Mesothelial cell of epicardium (in vitro differentiated cells): ENCODE data around the gene MAP3K5. TPM values are rescaled to one million over a fixed set of nuclear protein-coding genes. Genes with fewer than 3 reads are reported as not detected.

ENCODE experiments used
- DNase-seq, 2 experiments: peaks; one replicate each; pipeline ENCODE4 v3.0.0; 2021; ENCODE audit warnings: low spot score in 2 of 2; ENCODE audit not compliant: unreplicated experiment in 2 of 2
- H3K27ac Mint-ChIP-seq: 2 replicates; pipeline ENCODE4 v1.8.0; 2021; ENCODE audit warnings: mixed read lengths
- H3K27me3 Mint-ChIP-seq: 2 replicates; pipeline ENCODE4 v1.8.0; 2021; ENCODE audit warnings: low read depth, mixed read lengths
- H3K36me3 Mint-ChIP-seq: 2 replicates; pipeline ENCODE4 v1.8.0; 2021; ENCODE audit warnings: mixed read lengths
- H3K4me1 Mint-ChIP-seq: 2 replicates; pipeline ENCODE4 v1.8.0; 2021; ENCODE audit warnings: mixed read lengths
- H3K4me3 Mint-ChIP-seq: 2 replicates; pipeline ENCODE4 v1.8.0; 2021; ENCODE audit warnings: mild to moderate bottlenecking, moderate library complexity, mixed read lengths
- H3K9me3 Mint-ChIP-seq: 2 replicates; pipeline ENCODE4 v1.8.0; 2021; ENCODE audit warnings: mixed read lengths
- CTCF ChIP-seq: fragments of 200-600 bp; sonication (generic); IDR thresholded peaks from one replicate; pipeline ENCODE4 v1.5.0; 2021; ENCODE audit warnings: antibody characterized with exemption; ENCODE audit not compliant: unreplicated experiment
- total RNA-seq: library from RNA; stranded (reverse); gene quantifications from 3 replicates; pipeline ENCODE4 v1.2.1, GENCODE V29; 2021

The MAP3K5 gene
- total RNA-seq, 1 donor from 2014 or later, result 8.9 TPM

GRCh38 chr6:136641166-136641565, 151.1 kb downstream of the MAP3K5 start:
- Mint-ChIP-seq H3K36me3 (peaks cover 3% of the 10 kb centered on the region), H3K4me1 (peaks cover 8% of the 10 kb centered on the region), H3K27ac (no peak overlapping the region), H3K4me3 (no peak overlapping the region), H3K27me3 (no peaks in the 10 kb centered on the region), H3K9me3 (no peaks in the 10 kb centered on the region)
- TF ChIP-seq CTCF, result no peak
- no peak for DNase-seq

- no peaks in the 10 kb centered on the region for H3K9me3 Mint-ChIP-seq
- no peak for DNase-seq
- H3K4me3 Mint-ChIP-seq, result no peak overlapping the region
- no peak overlapping the region for H3K27ac Mint-ChIP-seq
- peaks cover 6% of the 10 kb centered on the region for H3K36me3 Mint-ChIP-seq
- peaks cover 8% of the 10 kb centered on the region for H3K4me1 Mint-ChIP-seq
- no peak for TF ChIP-seq CTCF
- no peaks in the 10 kb centered on the region for H3K27me3 Mint-ChIP-seq
Observed at GRCh38 chr6:136640132-136640915, 152.0 kb downstream of the MAP3K5 start.

DNA sequence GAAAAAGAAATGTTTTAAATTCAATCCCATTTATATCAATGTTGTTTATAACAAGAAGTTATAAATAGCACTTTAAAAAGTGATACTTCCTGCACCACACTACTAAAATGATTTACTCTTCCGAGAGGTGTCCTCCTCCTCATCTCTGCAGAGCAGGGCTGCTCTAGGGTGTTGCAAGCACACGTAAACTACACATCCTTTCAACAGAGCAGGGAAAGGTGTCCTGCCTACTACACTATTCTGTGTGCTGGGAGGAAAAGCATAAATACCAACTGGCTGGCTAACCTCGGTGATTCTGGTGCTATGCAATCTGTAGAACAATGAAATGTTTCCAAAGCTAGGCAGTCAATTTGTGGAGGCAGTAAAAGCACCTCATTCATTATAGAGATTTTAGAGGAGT, 152.6 kb downstream of the MAP3K5 start:
- Mint-ChIP-seq H3K27ac (no peak overlapping the region), H3K36me3 (peaks cover 6% of the 10 kb centered on the region), H3K4me3 (no peak overlapping the region), H3K27me3 (no peaks in the 10 kb centered on the region), H3K4me1 (peaks cover 8% of the 10 kb centered on the region), H3K9me3 (no peaks in the 10 kb centered on the region)
- DNase-seq, result no peak
- TF ChIP-seq CTCF, result no peak

DNA sequence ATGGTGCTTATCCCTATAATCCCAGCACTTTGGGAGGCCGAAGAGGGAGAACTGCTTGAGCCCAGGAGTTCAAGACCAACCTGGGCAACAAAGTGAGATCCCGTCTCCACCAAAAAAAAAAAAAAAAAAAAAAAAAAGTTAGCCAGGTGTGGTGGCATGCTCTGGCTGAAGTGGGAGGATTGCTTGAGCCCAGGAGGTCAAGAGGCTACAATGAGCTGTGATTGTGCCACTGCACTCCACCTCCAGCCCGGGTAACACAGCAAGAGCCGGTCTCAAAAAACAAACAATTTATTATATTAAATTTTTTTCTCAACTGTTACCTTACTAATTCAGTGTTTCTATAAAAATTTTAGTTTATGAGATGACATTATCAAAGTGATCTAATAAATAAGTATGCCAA, 156.7 kb downstream of the MAP3K5 start:
- no peak overlapping the region for H3K27ac Mint-ChIP-seq
- no peaks in the 10 kb centered on the region for H3K9me3 Mint-ChIP-seq
- no peak overlapping the region for H3K4me3 Mint-ChIP-seq
- DNase-seq, result no peak
- H3K36me3 Mint-ChIP-seq, result peaks cover 13% of the 10 kb centered on the region
- H3K4me1 Mint-ChIP-seq, result peaks cover 3% of the 10 kb centered on the region
- no peaks in the 10 kb centered on the region for H3K27me3 Mint-ChIP-seq
- no peak for TF ChIP-seq CTCF

GRCh38 chr6:136633355-136633754, 158.9 kb downstream of the MAP3K5 start:
- no peak overlapping the region for H3K27ac Mint-ChIP-seq
- H3K9me3 Mint-ChIP-seq, result no peaks in the 10 kb centered on the region
- DNase-seq, result no peak
- no peak for TF ChIP-seq CTCF
- H3K36me3 Mint-ChIP-seq, result peaks cover 18% of the 10 kb centered on the region
- no peaks in the 10 kb centered on the region for H3K4me1 Mint-ChIP-seq
- H3K27me3 Mint-ChIP-seq, result no peaks in the 10 kb centered on the region
- H3K4me3 Mint-ChIP-seq, result no peak overlapping the region
